DOHH2 (cell line): Measurements from ENCODE around the gene L3MBTL3.

Source experiments
- CTCF ChIP-seq: fragments of 200-600 bp; sonication (generic); IDR thresholded peaks from one replicate; pipeline ENCODE4 v1.5.1; 2014; ENCODE audit warnings: antibody characterized with exemption, mild to moderate bottlenecking, low read depth, low read length; ENCODE audit not compliant: poor library complexity, severe bottlenecking
- EZH2phosphoT487 ChIP-seq: fragments of 200-600 bp; sonication (generic); IDR thresholded peaks from 2 replicates; pipeline ENCODE4 v1.6.1; 2017; ENCODE audit warnings: borderline replicate concordance, mild to moderate bottlenecking, antibody characterized with exemption, low read length, moderate library complexity, mixed read lengths

- TF ChIP-seq CTCF (no peak), EZH2phosphoT487 (no peak)
Observed at GRCh38 chr6:130105996-130106704, 87.8 kb downstream of the L3MBTL3 start.
